ENCODE data around the gene SMYD2. TPM values are rescaled to one million over a fixed set of nuclear protein-coding genes. Genes with fewer than 3 reads are reported as not detected.

Gene SMYD2
- total and polyA plus RNA-seq, 2 donors (not counting 3 experiments of a cell fraction or from before 2014, with no cell fraction given): 8.0 to 20.9 TPM

GRCh38 chr1:214317734-214318133 lies 36.8 kb downstream of the SMYD2 start:
- DNase-seq (ENCODE audit: low read depth, low spot score): no peak
- Histone ChIP-seq H3K9ac (replicated peaks; ENCODE audit: extremely low read depth, insufficient read depth, low read length) (no peak overlapping the region), H3K27me3 (ENCODE audit: control insufficient read depth in 2 of 2, insufficient read depth in 2 of 2, low read length in 2 of 2) (no peaks in the 10 kb centered on the region), H3K4me1 (ENCODE audit: control insufficient read depth, extremely low read depth, insufficient read depth, low read length) (no peaks in the 10 kb centered on the region), H4K20me1 (replicated peaks; ENCODE audit: control insufficient read depth, extremely low read depth, insufficient read depth, low read length) (no peaks in the 10 kb centered on the region), H3K9me3 (replicated peaks; ENCODE audit: control insufficient read depth, insufficient read depth, low read length) (no peaks in the 10 kb centered on the region), H3K4me3 (replicated peaks in 1 of 3; ENCODE audit: insufficient read depth in 1 of 3, low read depth in 1 of 3, low read length in 3 of 3) (no peak overlapping the region), H3K36me3 (ENCODE audit: control insufficient read depth in 2 of 2, extremely low read depth in 1 of 2, insufficient read depth in 2 of 2, low read length in 2 of 2) (no peaks in the 10 kb centered on the region), H3K4me2 (ENCODE audit: insufficient read depth, low read length) (no peak overlapping the region), H2AFZ (ENCODE audit: low read depth, low read length) (no peak overlapping the region), H3K9me1 (replicated peaks; ENCODE audit: control insufficient read depth, extremely low read depth, insufficient read depth, low read length) (no peaks in the 10 kb centered on the region), H3K27ac (ENCODE audit: insufficient read depth, low read depth, low read length) (no peak overlapping the region), H3K79me2 (ENCODE audit: control insufficient read depth, insufficient read depth, low read length) (no peaks in the 10 kb centered on the region)
- intact Hi-C loops (cut with micrococcal nuclease) (no loop called here), dilution Hi-C loops (cut with MboI; ENCODE audit: extremely low pct_ligation_motif_present, low sequenced_read_pairs) (no loop called here)
- ChIA-PET CTCF (interaction anchor here (0.8 to 10.2 kb wide), 6 partner anchors 12 to 1302 kb away, joined by 3 to 85 read pairs (median 14); partner anchors contain the start of gene ANGEL2), POLR2A (no interaction called here)
- TF ChIP-seq MYC (IDR thresholded peaks at IDR 0.05; ENCODE audit: low read depth, low read length): no peak
- TF ChIP-seq GATA2 (IDR thresholded peaks at IDR 0.05; ENCODE audit: insufficient read depth, insufficient read length, low read depth, low read length): no peak
- no peak for TF ChIP-seq CTCF (IDR thresholded peaks at IDR 0.05; ENCODE audit: extremely low read depth in 1 of 2, insufficient read depth in 1 of 2, low read depth in 1 of 2, low read length in 2 of 2)
- no peak for TF ChIP-seq FOS (IDR thresholded peaks at IDR 0.05; ENCODE audit: borderline replicate concordance, insufficient read depth, low read length)
- TF ChIP-seq, protein P1, sequence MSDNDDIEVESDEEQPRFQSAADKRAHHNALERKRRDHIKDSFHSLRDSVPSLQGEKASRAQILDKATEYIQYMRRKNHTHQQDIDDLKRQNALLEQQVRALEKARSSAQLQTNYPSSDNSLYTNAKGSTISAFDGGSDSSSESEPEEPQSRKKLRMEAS (IDR thresholded peaks at IDR 0.05; ENCODE audit: insufficient read depth, insufficient read length): no peak
- no peak for TF ChIP-seq JUN (IDR thresholded peaks at IDR 0.05; ENCODE audit: borderline replicate concordance, insufficient read depth, insufficient read length, low read depth)
- TF ChIP-seq POLR2AphosphoS5 (IDR thresholded peaks at IDR 0.05; ENCODE audit: insufficient read depth, low read depth, low read length): no peak
- TF ChIP-seq EZH2 (IDR thresholded peaks at IDR 0.05; ENCODE audit: borderline replicate concordance, low read depth, low read length, severe bottlenecking): no peak
- TF ChIP-seq POLR2A (IDR thresholded peaks at IDR 0.05; ENCODE audit: low read depth, low read length): no peak
- FAIRE-seq: no peak
- no TSS peak for BruUV-seq (replicated peaks)
